BLaER1 treated with 17β-estradiol and CSF1 and Interleukin-3, amounts not matched to agents 10 nM and 100 nM (cell line): ENCODE measurements around the gene CNNM4.
"Not testable (repeated sequence)": the region's sequence is repeated elsewhere in the genome, so short reads cannot be mapped to it uniquely, and the experiment has no call there.

ENCODE experiments used
- H3K27ac ChIP-seq, 11 experiments: shearing (Covaris generic); formaldehyde crosslinking; 2 replicates each; pipeline ENCODE4 v1.8.1; 2022
- H3K27me3 ChIP-seq, 11 experiments: shearing (Covaris generic); formaldehyde crosslinking; 2 replicates each; pipeline ENCODE4 v1.8.1; 2022
- H3K36me3 ChIP-seq, 11 experiments: shearing (Covaris generic); formaldehyde crosslinking; 2 replicates each; pipeline ENCODE4 v1.8.1; 2022
- H3K4me1 ChIP-seq, 10 experiments: shearing (Covaris generic); formaldehyde crosslinking; 2 replicates each; pipeline ENCODE4 v1.8.1; 2022
- H3K4me2 ChIP-seq, 11 experiments: shearing (Covaris generic); formaldehyde crosslinking; 2 replicates each; pipeline ENCODE4 v1.8.1; 2022
- H3K4me3 ChIP-seq, 10 experiments: shearing (Covaris generic); formaldehyde crosslinking; 2 replicates each; pipeline ENCODE4 v1.8.1; 2022
- H3K9ac ChIP-seq, 11 experiments: shearing (Covaris generic); formaldehyde crosslinking; 2 replicates each; pipeline ENCODE4 v1.8.1; 2022
- H3K9me3 ChIP-seq, 11 experiments: shearing (Covaris generic); formaldehyde crosslinking; replicated peaks in 1 of 11; 2 replicates each; pipeline ENCODE4 v1.8.1; 2022
- H4K20me1 ChIP-seq, 11 experiments: shearing (Covaris generic); formaldehyde crosslinking; 2 replicates each; pipeline ENCODE4 v1.8.1; 2022
- Cebpa-rat ChIP-seq, 11 experiments: shearing (Covaris generic); IDR thresholded peaks; 2 replicates each; pipeline ENCODE4 v1.8.1; 2022

Gene CNNM4

DNA sequence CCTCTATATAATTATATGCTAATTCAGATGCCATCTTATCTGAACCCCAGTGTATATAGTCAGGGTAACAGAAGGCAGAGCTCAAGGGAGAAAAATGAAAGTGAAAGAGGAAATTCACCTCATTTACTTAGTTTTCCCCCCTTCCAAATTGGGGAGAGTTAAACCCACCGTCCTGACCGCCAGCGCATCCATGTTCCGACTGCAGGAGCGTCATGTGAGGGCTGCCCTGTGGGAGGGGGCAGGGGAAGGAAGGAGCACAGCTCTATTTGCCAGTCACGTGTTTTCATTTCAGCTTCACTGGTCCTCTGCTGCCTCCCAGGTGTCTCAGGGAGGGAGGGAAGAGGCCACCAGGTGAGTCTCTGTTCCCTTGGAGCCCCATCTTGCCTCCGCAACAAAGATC is 13.2 kb downstream of the CNNM4 start:
- H3K4me3 ChIP-seq, result peak overlapping the region in 6 of 10 experiments; percentile 12 to 52 (median 44); a peak in 9 of 20 replicates
- no peaks in the 10 kb centered on the region for H3K9me3 ChIP-seq
- no peak for TF ChIP-seq Cebpa-rat (IDR thresholded peaks at IDR 0.05)
- H3K27ac ChIP-seq, result peak overlapping the region in 8 of 11 experiments; percentile 28 to 59 (median 48); a peak in 15 of 22 replicates
- peaks cover 7 to 65% (median 23%) of the 10 kb centered on the region in 11 experiments; a peak in 18 of 22 replicates for H4K20me1 ChIP-seq
- peak overlapping the region; percentile 71 to 92 (median 83) for H3K4me2 ChIP-seq
- peaks cover 0 to 7% (median 0%) of the 10 kb centered on the region in 11 experiments; a peak in 6 of 22 replicates for H3K36me3 ChIP-seq
- peaks cover 26 to 79% (median 71%) of the 10 kb centered on the region in 10 experiments for H3K4me1 ChIP-seq
- H3K27me3 ChIP-seq, result no peaks in the 10 kb centered on the region
- peak overlapping the region in 10 of 11 experiments; percentile 15 to 60 (median 44); a peak in 16 of 22 replicates for H3K9ac ChIP-seq

DNA sequence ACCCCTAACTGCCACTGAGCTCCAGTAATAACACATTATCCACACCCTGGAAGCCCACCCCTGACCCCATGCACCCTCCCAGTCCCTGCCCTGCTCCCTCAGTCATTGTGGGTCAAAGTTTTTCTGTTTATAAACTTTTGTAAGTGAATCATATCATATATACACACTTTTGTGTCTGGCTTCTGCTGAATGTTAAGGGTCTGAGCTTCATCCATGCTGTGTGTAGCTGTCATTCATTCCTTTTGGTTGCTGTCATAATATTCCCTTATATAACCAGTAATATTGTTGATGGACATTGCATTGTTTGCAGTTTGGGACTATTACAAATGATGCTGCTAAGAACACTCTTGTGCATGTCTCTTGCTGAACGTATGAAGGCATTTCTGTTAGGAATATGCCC is 14.5 kb downstream of the CNNM4 start:
- Histone ChIP-seq H3K9me3 (no peaks in the 10 kb centered on the region), H3K4me2 (peak overlapping the region in 7 of 11 experiments; percentile 20 to 53 (median 34); a peak in 7 of 22 replicates), H3K27ac (no peak overlapping the region), H3K4me1 (peaks cover 21 to 71% (median 65%) of the 10 kb centered on the region in 10 experiments), H3K27me3 (no peaks in the 10 kb centered on the region), H4K20me1 (peaks cover 0 to 54% (median 15%) of the 10 kb centered on the region in 11 experiments; a peak in 15 of 22 replicates), H3K4me3 (no peak overlapping the region), H3K9ac (no peak overlapping the region), H3K36me3 (peaks cover 0 to 7% (median 0%) of the 10 kb centered on the region in 11 experiments; a peak in 6 of 22 replicates)
- no peak for TF ChIP-seq Cebpa-rat (IDR thresholded peaks at IDR 0.05)

DNA sequence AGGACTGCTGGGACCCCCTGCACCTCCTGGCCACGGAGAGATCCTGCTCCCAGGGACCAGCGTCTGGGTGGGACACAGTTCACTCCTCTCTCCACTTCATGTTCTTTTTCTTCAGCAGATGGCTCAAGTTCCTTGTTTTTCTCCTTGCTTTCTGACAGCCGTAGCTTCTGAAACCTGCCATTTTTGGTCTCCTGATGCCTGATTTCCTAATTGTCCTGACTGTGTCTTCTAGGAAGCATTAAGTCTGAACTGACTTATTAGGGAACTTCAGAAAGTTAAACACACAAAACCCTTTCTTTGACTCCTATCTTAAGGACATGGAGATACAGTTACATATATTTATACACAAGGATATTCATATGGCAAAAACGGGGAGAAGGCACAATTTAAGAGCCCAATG is 22.7 kb downstream of the CNNM4 start:
- no peaks in the 10 kb centered on the region for H3K36me3 ChIP-seq
- no peak overlapping the region for H3K9ac ChIP-seq
- peaks cover 8 to 21% (median 11%) of the 10 kb centered on the region in 10 experiments; a peak in 19 of 20 replicates for H3K4me1 ChIP-seq
- H3K4me3 ChIP-seq, result no peak overlapping the region
- peaks cover 0 to 22% (median 4%) of the 10 kb centered on the region in 11 experiments; a peak in 8 of 22 replicates for H4K20me1 ChIP-seq
- H3K27ac ChIP-seq, result no peak overlapping the region
- H3K27me3 ChIP-seq, result no peaks in the 10 kb centered on the region
- no peaks in the 10 kb centered on the region for H3K9me3 ChIP-seq
- TF ChIP-seq Cebpa-rat (IDR thresholded peaks at IDR 0.05), result no peak
- no peak overlapping the region for H3K4me2 ChIP-seq

DNA sequence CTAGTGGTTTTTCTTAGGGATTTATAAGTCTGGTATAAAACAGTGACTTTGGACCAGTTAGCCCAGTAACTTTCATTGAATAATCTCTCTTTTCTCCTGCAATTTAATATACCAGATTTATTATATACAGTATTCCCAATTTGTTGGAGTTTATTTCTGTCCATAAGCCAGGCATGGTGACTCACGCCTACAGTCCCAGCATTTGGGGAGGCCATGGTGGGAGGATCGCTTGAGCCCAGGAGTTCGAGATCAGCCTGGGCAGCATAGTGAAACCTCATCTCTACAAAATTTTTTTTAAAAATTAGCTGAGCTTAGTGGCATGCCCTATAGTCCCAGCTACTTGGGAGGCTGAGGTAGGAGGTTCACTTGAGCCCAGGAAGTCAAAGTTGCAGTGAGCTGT is 26.7 kb downstream of the CNNM4 start:
- Histone ChIP-seq H3K9me3 (no peaks in the 10 kb centered on the region), H3K9ac (no peak overlapping the region), H3K4me2 (peak overlapping the region in 4 of 11 experiments; percentile 55 to 69 (median 64); a peak in 7 of 22 replicates), H3K4me3 (no peak overlapping the region), H3K4me1 (peaks cover 18 to 26% (median 20%) of the 10 kb centered on the region in 10 experiments; a peak in 19 of 20 replicates), H3K27me3 (no peaks in the 10 kb centered on the region), H4K20me1 (peaks cover 0 to 33% (median 14%) of the 10 kb centered on the region in 11 experiments; a peak in 11 of 22 replicates), H3K27ac (no peak overlapping the region), H3K36me3 (no peaks in the 10 kb centered on the region)
- TF ChIP-seq Cebpa-rat (IDR thresholded peaks at IDR 0.05), result no peak

DNA sequence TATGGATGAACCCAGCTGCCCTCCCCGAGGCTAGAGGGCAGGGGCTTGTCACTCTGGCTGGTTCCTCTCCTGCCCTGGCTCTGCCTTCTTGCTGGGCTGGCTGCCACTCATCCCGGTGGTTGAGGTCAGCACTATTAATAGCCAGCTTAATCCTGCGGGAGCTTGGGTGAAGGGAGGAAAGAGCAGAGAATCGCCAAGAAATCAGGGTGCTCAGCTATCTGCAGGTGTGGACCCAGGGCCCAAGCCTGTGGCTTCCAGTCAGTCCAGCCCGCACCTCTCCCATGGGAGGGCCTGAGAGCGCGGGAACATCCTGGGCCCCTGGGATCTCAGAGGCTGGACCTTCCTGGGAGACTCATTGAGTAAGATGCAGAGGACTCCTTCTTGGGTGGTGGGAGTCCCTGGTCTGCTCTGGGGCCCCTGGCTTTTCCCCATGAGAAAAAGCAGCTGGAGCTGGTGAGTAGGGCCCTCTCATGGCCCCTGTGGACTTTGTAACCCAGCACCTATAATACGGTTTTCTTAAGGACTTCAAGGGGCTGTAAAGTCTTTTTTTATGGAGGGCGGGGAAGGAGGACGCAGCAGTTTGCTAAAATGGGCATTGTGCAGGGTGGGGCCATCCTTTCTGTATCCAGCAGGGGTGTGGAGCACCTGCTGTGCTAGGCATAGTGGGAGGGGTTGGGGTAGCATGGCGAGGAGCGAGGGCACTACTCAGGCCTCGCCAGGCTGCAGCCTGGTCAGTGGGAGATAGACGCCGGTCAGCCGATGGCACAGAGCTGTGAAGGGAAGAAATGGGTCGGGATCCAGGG is 27.9 kb downstream of the CNNM4 start:
- peak overlapping the region; percentile 38 to 69 (median 61); a peak in 21 of 22 replicates for H3K4me2 ChIP-seq
- TF ChIP-seq Cebpa-rat (IDR thresholded peaks at IDR 0.05), result no peak
- no peaks in the 10 kb centered on the region for H3K36me3 ChIP-seq
- H3K4me3 ChIP-seq, result no peak overlapping the region
- H3K9ac ChIP-seq, result peak overlapping the region in 5 of 11 experiments; percentile 15 to 48 (median 25); a peak in 7 of 22 replicates
- H3K27me3 ChIP-seq, result no peaks in the 10 kb centered on the region
- H4K20me1 ChIP-seq, result peaks cover 10 to 35% (median 25%) of the 10 kb centered on the region in 11 experiments; a peak in 14 of 22 replicates
- peak overlapping the region in 1 of 11 experiments; percentile 20; a peak in 1 of 22 replicates for H3K27ac ChIP-seq
- H3K4me1 ChIP-seq, result peaks cover 18 to 28% (median 24%) of the 10 kb centered on the region in 10 experiments; a peak in 19 of 20 replicates
- no peaks in the 10 kb centered on the region for H3K9me3 ChIP-seq

DNA sequence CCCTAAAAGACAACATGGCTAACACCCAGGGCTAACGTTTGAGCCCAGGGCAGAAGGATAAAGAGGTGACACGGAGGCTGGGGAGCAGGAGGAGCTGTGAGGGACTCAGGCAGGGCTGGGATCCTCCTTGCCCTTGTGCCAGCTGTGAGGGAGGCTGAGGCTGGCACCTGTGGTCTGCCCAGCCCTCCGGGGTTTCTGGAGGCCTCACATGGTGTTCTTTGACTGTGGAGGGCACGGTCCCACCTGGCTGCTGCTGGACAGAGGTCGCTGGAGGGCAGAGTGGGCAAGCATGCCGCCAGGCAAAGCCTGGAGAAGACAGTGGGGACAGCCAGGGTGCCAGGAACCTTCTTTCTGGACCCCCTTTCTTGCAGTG is 28.5 kb downstream of the CNNM4 start:
- H3K36me3 ChIP-seq, result no peaks in the 10 kb centered on the region
- H3K27me3 ChIP-seq, result no peaks in the 10 kb centered on the region
- H4K20me1 ChIP-seq, result peaks cover 10 to 40% (median 27%) of the 10 kb centered on the region in 11 experiments; a peak in 14 of 22 replicates
- peaks cover 18 to 34% (median 27%) of the 10 kb centered on the region in 10 experiments; a peak in 19 of 20 replicates for H3K4me1 ChIP-seq
- TF ChIP-seq Cebpa-rat (IDR thresholded peaks at IDR 0.05), result no peak
- H3K9ac ChIP-seq, result 0 out of 22 replicates have a peak overlapping the region, but pooled peaks of 1 of the 11 experiments have one; percentile 4
- peak overlapping the region in 3 of 11 experiments; percentile 61 to 69 (median 62); a peak in 4 of 22 replicates for H3K4me2 ChIP-seq
- H3K4me3 ChIP-seq, result no peak overlapping the region
- H3K27ac ChIP-seq, result no peak overlapping the region
- no peaks in the 10 kb centered on the region for H3K9me3 ChIP-seq

DNA sequence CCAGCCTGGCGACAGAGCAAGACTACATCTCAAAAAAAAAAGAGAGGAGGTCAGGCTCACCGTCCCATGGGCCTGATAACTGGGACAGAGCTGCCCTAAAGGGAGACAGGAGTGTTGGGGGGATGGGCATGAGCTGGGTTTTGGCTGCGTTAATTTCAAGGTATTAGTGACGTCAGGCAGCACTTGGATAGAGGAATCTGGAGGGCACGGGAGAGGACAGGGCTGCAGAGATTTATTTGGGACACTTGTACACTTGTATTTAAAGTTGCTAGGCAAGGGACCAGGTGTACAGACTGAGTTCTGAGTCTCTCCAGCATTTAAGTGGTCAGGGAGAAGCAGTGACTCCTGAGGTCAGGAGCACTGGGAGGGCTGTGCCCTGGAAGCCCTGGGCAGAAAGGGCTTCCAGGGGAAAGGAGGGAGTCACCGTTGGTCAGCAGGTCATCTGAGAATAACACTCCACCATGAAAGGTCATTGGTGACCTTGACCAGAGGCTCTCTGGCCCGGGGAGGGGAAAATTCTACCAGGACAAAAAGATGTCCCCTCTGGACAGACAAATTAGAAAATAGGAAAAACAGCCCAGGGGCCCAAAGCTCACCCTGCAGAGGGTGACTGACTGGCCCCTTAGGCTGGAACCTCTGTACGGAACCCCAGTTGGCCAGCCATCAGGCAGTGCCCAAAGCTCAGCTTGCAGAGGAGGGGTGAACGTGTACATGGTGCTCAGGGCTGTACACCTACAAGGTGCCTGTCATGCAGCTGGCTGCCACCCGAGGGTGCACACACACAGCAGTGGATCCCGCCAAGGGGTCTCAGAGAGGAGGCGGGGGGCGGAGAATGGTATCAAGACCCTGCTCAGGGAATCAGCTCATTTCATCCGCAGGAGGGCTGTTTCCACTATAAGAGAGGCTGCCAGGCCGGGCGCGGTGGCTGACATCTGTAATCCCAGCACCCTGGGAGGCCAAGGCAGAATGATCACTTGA is 32.4 kb downstream of the CNNM4 start:
- Histone ChIP-seq H3K4me1 (peaks cover 7 to 27% (median 21%) of the 10 kb centered on the region in 10 experiments; a peak in 19 of 20 replicates), H3K36me3 (peaks cover 0 to 14% (median 11%) of the 10 kb centered on the region in 11 experiments; a peak in 12 of 22 replicates), H3K27ac (no peak overlapping the region), H4K20me1 (peaks cover 10 to 54% (median 23%) of the 10 kb centered on the region in 11 experiments; a peak in 16 of 22 replicates), H3K9ac (no peak overlapping the region), H3K27me3 (no peaks in the 10 kb centered on the region), H3K9me3 (no peaks in the 10 kb centered on the region), H3K4me2 (peak overlapping the region in 3 of 11 experiments; percentile 4 to 31 (median 31); a peak in 6 of 22 replicates), H3K4me3 (no peak overlapping the region)
- no peak for TF ChIP-seq Cebpa-rat (IDR thresholded peaks at IDR 0.05)

DNA sequence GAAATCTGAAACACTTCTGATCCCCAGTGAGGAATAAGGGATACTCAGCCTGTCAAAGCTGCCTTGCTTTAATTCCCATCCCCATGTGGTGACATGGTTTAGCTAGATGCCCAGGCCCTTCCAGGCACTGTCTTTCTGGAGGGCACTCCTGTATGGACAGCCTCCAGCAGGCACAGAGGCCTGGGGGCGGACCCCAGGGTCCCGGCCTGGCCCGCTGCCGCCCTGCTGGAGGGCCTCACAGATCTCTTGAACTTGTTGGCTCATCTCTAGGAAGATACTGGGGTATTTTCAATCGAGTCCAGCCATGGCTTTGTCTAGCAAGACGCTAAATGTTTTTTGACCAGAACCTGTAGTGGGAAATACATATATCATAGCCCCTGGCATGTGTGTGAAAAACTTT is 34.4 kb downstream of the CNNM4 start:
- TF ChIP-seq Cebpa-rat (IDR thresholded peaks at IDR 0.05), result no peak
- H4K20me1 ChIP-seq, result peaks cover 0 to 41% (median 14%) of the 10 kb centered on the region in 11 experiments; a peak in 13 of 22 replicates
- peaks cover 0 to 18% (median 9%) of the 10 kb centered on the region in 10 experiments; a peak in 13 of 20 replicates for H3K4me1 ChIP-seq
- no peaks in the 10 kb centered on the region for H3K9me3 ChIP-seq
- no peaks in the 10 kb centered on the region for H3K27me3 ChIP-seq
- H3K36me3 ChIP-seq, result peaks cover 0 to 33% (median 30%) of the 10 kb centered on the region in 11 experiments; a peak in 16 of 22 replicates
- no peak overlapping the region for H3K27ac ChIP-seq
- no peak overlapping the region for H3K4me2 ChIP-seq
- H3K4me3 ChIP-seq, result no peak overlapping the region
- H3K9ac ChIP-seq, result no peak overlapping the region

DNA sequence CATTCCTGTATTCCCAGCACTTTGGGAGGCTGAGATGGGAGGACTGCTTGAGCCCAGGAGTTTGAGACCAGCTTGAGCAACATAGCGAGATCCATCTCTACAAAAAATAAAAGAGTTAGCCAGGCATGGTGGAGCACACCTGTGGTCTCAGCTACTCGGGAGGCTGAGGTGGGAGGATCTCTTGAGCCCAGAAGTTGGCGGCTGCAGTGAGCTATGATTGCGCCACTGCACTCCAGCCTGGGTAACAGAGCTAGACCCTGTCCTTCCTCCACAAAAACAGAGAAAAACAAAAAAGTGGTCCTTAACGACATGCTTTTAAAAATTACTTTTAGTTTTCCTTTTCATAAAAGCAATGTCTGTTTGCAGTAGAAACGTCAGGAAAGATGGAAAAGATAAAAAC is 35.8 kb downstream of the CNNM4 start:
- H4K20me1 ChIP-seq, result peaks cover 0 to 41% (median 14%) of the 10 kb centered on the region in 11 experiments; a peak in 14 of 22 replicates
- H3K27ac ChIP-seq, H3K9ac ChIP-seq, H3K27me3 ChIP-seq, H3K4me2 ChIP-seq, H3K4me3 ChIP-seq, H3K9me3 ChIP-seq: not testable (repeated sequence)
- H3K4me1 ChIP-seq, result peaks cover 11 to 33% (median 24%) of the 10 kb centered on the region in 10 experiments
- peaks cover 0 to 38% (median 31%) of the 10 kb centered on the region in 11 experiments; a peak in 18 of 22 replicates for H3K36me3 ChIP-seq
